Skeletal muscle tissue (tissue), 4 donors: ENCODE results near the gene ABHD16B. TPM values are rescaled to one million over a fixed set of nuclear protein-coding genes. Genes with fewer than 3 reads are reported as not detected.
"Not testable (repeated sequence)": the region's sequence is repeated elsewhere in the genome, so short reads cannot be mapped to it uniquely, and the experiment has no call there.

Experiments
- H3K27ac ChIP-seq: one replicate; pipeline ENCODE4 v1.7.0; 2013; ENCODE audit warnings: mild to moderate bottlenecking, low read depth, low read length, inconsistent platforms
- H3K27me3 ChIP-seq, 3 donors: one replicate each; pipeline ENCODE4 v1.7.0; 2013; ENCODE audit warnings: low read length in 3 of 3; ENCODE audit not compliant: control insufficient read depth in 3 of 3, insufficient read depth in 3 of 3
- H3K36me3 ChIP-seq, 3 donors: one replicate each; pipeline ENCODE4 v1.7.0; 2013; ENCODE audit warnings: low read length in 3 of 3; ENCODE audit not compliant: control insufficient read depth in 3 of 3, insufficient read depth in 3 of 3
- H3K4me1 ChIP-seq, 3 donors: one replicate each; pipeline ENCODE4 v1.7.0; 2013; ENCODE audit warnings: low read length in 3 of 3, mild to moderate bottlenecking in 3 of 3; ENCODE audit not compliant: control insufficient read depth in 3 of 3, insufficient read depth in 3 of 3
- H3K4me3 ChIP-seq, 3 donors: one replicate each; pipeline ENCODE4 v1.7.0; 2013; ENCODE audit warnings: low read length in 3 of 3
- H3K9ac ChIP-seq, 3 donors: one replicate each; pipeline ENCODE4 v1.7.0; 2013; ENCODE audit warnings: low read length in 3 of 3, mild to moderate bottlenecking in 3 of 3, moderate library complexity in 2 of 3, low read depth in 1 of 3
- H3K9me3 ChIP-seq, 3 donors: one replicate each; pipeline ENCODE4 v1.7.0; 2013; ENCODE audit warnings: low read length in 3 of 3; ENCODE audit not compliant: control insufficient read depth in 3 of 3
- total RNA-seq: library from RNA; depleted of rRNA; stranded (reverse); fragments of >200 nt; gene quantifications from one replicate; pipeline ENCODE4 v1.2.3, GENCODE V29; 2014
- donor health status: Osteomylitis.

The ABHD16B gene
- total RNA-seq, 1 donor from 2014 or later, result not detected

GRCh38 chr20:63874241-63874640, 12.9 kb downstream of the ABHD16B start:
- H3K4me3 ChIP-seq, H3K9ac ChIP-seq, H3K27me3 ChIP-seq, H3K9me3 ChIP-seq: not testable (repeated sequence)
- peaks cover 41 to 59% (median 47%) of the 10 kb centered on the region in 3 donors for H3K36me3 ChIP-seq
- H3K4me1 ChIP-seq, result peaks cover 13 to 25% (median 22%) of the 10 kb centered on the region in 3 donors
- peak overlapping the region; percentile 57 for H3K27ac ChIP-seq

- no peaks in the 10 kb centered on the region for H3K27me3 ChIP-seq
- no peak overlapping the region for H3K4me3 ChIP-seq
- no peaks in the 10 kb centered on the region for H3K9me3 ChIP-seq
- H3K4me1 ChIP-seq, result peaks cover 13 to 26% (median 22%) of the 10 kb centered on the region in 3 donors
- no peak overlapping the region for H3K9ac ChIP-seq
- no peak overlapping the region for H3K27ac ChIP-seq
- H3K36me3 ChIP-seq, result peaks cover 31 to 51% (median 41%) of the 10 kb centered on the region in 3 donors
Observed at GRCh38 chr20:63876489-63877036, 15.3 kb downstream of the ABHD16B start.

- H3K9me3 ChIP-seq, result no peaks in the 10 kb centered on the region
- H3K4me3 ChIP-seq, result peak overlapping the region in 1 of 3 donors; percentile 22
- peaks cover 33 to 52% (median 50%) of the 10 kb centered on the region in 3 donors for H3K36me3 ChIP-seq
- H3K27me3 ChIP-seq, result no peaks in the 10 kb centered on the region
- peak overlapping the region in 2 of 3 donors; percentile 57 to 73 for H3K9ac ChIP-seq
- H3K4me1 ChIP-seq, result peaks cover 13 to 26% (median 22%) of the 10 kb centered on the region in 3 donors
- H3K27ac ChIP-seq, result peak overlapping the region; percentile 81
Observed at GRCh38 chr20:63877755-63878470, 16.6 kb downstream of the ABHD16B start.

- Histone ChIP-seq H3K4me3 (no peak overlapping the region), H3K9ac (peak overlapping the region in 1 of 3 donors; percentile 73), H3K4me1 (peaks cover 17 to 29% (median 24%) of the 10 kb centered on the region in 3 donors), H3K36me3 (peaks cover 32 to 55% (median 50%) of the 10 kb centered on the region in 3 donors), H3K9me3 (no peaks in the 10 kb centered on the region), H3K27ac (peak overlapping the region; percentile 81), H3K27me3 (no peaks in the 10 kb centered on the region)
Observed at GRCh38 chr20:63878899-63879663, 17.8 kb downstream of the ABHD16B start.

GRCh38 chr20:63880901-63881300, 19.6 kb downstream of the ABHD16B start:
- not testable (repeated sequence) for H3K27me3 ChIP-seq, H3K4me3 ChIP-seq, H3K27ac ChIP-seq, H3K9ac ChIP-seq, H3K9me3 ChIP-seq
- Histone ChIP-seq H3K4me1 (peaks cover 28 to 41% (median 40%) of the 10 kb centered on the region in 3 donors), H3K36me3 (peaks cover 32 to 48% (median 46%) of the 10 kb centered on the region in 3 donors)

- no peak overlapping the region for H3K4me3 ChIP-seq
- no peaks in the 10 kb centered on the region for H3K9me3 ChIP-seq
- no peak overlapping the region for H3K27ac ChIP-seq
- no peak overlapping the region for H3K9ac ChIP-seq
- no peaks in the 10 kb centered on the region for H3K27me3 ChIP-seq
- peaks cover 28 to 41% (median 40%) of the 10 kb centered on the region in 3 donors for H3K4me1 ChIP-seq
- peaks cover 24 to 41% (median 39%) of the 10 kb centered on the region in 3 donors for H3K36me3 ChIP-seq
Observed at GRCh38 chr20:63881451-63882226, 20.3 kb downstream of the ABHD16B start.

GRCh38 chr20:63882257-63883200, 21.2 kb downstream of the ABHD16B start:
- Histone ChIP-seq H3K4me1 (peaks cover 28 to 37% (median 37%) of the 10 kb centered on the region in 3 donors), H3K27me3 (no peaks in the 10 kb centered on the region), H3K4me3 (no peak overlapping the region), H3K36me3 (peaks cover 28 to 44% (median 42%) of the 10 kb centered on the region in 3 donors), H3K9me3 (no peaks in the 10 kb centered on the region), H3K9ac (no peak overlapping the region), H3K27ac (no peak overlapping the region)

GRCh38 chr20:63883201-63883593, 21.9 kb downstream of the ABHD16B start:
- no peaks in the 10 kb centered on the region for H3K27me3 ChIP-seq
- H3K27ac ChIP-seq, result no peak overlapping the region
- no peak overlapping the region for H3K9ac ChIP-seq
- H3K4me3 ChIP-seq, result no peak overlapping the region
- H3K36me3 ChIP-seq, result peaks cover 26 to 47% (median 44%) of the 10 kb centered on the region in 3 donors
- peaks cover 24 to 31% (median 30%) of the 10 kb centered on the region in 3 donors for H3K4me1 ChIP-seq
- H3K9me3 ChIP-seq, result no peaks in the 10 kb centered on the region
